Measurements from ENCODE around the gene CD24.

Gene CD24

GRCh38 chr6:106967936-106968555 lies 6.5 kb downstream of the CD24 start:
- DNase-seq = no peak

DNA sequence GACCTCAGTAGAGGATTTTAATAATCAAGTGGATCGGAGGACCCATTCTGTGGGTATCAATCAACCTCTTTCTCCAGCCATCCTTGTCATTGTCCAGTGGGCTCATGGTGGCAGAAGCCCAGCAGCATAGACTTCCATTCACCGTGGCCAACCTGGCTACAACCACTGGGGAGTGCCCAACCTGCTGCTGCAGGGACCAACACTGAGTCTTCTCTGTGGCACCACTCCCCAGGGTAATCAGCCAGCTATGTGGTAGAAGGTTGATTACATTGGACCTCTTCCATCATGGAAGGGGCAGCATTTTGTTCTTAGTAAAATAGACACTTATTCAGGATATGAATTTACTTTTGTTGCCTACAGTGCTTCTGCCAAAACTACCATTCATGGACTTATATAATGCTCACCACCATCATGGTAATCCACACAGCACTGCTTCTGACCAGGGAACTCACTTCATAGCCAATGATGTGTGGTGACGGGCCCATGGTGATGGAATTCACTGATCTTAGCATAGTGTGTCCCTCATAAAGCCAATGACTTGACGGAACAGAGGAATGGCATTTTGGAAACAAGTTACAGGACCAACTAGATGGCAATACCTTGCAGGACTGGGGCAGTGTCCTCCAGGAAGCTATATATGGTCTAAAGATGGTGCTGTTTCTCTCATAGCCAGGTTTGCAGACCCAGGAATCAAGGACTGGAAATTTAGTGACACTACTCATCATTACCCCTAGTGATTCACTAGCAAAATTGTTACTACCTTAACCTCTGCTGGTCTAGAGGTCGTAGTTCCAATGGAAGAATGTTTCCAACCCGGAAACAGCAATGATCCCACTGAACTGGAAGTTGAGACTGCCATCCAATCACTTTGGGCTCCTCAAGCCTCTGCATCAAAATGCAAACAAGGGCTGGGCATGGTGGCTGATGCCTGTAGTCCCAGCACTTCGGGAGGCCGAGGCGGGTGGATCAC lies 7.6 kb downstream of the CD24 start:
- no peak for DNase-seq

DNA sequence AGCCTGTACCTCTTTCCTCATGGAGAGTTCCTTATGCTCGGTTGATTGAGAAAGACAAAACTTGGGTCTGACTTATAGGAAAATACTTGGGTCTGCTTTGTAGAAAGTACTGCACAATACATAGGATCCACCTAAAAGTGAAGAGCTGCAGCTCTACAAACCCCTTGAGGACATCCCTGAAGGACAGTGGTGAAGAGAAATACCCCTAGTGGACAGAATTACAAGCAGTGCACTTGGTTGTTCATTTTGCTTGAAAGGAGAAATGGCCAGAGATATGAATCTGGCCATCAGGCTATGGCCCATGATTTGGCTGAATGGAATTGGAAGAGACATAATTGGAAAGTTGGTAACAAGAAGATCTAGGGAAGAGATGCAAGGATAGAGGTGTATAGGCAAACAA lies 8.3 kb downstream of the CD24 start:
- DNase-seq = no peak

- DNase-seq = no peak
Measured at GRCh38 chr6:106964954-106965353, 9.6 kb downstream of the CD24 start.

DNA sequence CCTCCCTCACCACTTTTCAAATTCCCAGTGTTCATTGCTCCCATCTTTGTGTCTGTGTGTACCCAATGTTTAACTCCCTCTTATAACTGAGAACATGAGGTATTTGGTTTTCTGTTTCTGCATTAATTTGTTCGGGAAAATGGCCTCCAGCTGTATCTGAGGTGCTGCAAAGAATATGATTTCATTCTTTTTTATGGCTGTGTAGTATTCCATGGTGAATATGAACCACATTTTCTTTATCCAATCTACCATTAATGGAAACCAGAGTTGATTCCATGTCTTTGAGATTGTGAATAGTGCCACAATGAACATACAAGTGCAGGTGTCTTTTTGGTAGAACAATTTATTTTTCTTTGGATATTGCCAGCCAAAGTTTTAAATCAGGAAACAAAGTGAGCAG lies 10.4 kb downstream of the CD24 start:
- DNase-seq = no peak

DNA sequence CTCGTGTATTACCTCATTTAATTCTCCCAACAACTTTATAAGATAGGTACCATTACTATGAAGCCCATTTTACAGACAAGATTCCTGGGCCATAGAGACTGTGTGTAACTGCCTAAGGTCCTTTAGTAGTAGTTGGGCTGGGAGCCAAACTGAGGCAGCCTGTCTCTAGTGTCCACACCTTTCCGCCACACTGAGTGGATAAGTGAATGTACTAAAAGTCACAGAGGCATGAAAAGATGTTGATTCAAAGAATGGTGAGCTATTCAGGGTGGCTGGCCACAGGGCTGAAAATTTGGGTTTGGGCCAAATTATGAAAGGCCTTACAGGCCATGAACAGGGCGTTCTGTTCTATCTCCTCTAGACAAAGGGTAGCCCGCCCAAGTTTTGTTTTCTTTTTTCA lies 11.0 kb downstream of the CD24 start:
- no peak for DNase-seq

GRCh38 chr6:106961801-106962200 lies 12.7 kb downstream of the CD24 start:
- DNase-seq = no peak

DNA sequence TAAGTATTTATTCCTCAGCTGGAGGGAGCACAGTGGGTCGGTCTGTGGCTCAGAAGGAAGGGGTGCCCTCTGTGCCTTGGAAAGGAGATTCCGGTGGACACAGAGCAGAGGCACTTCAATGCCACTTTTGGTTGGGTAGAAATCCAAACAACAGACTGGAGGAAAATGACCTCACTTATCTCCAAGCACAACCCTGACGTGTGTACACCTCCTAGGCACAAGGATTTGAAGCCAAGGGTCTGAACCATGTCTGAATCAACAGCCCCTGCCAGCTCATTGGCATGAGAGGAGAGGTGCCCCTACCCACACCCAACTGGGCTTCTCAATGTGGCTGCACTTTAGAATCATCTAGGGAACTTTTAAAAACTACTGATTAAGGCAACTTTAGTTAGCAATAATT lies 13.4 kb downstream of the CD24 start:
- no peak for DNase-seq

- no peak for DNase-seq
Measured at GRCh38 chr6:106959985-106960384, 14.5 kb downstream of the CD24 start.

DNA sequence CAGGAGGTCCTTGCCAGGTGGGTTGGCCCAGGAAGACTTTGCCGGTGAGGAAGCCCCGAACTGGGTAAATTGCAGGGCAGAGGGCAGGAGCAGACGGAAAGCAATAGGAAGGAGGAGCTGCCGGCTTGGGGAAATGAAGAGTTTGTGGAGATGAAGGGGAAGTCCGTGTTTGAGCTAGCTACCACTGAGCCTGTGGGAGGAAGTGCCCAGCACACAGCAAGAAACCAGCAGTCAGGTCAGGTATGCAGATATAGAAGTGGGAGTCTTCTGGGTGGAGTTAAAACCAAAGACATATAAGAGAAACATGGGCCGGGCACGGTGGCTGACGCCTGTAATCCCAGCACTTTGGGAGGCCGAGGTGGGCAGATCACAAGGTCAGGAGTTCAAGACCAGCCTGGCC lies 34.7 kb downstream of the CD24 start:
- no peak for DNase-seq

DNA sequence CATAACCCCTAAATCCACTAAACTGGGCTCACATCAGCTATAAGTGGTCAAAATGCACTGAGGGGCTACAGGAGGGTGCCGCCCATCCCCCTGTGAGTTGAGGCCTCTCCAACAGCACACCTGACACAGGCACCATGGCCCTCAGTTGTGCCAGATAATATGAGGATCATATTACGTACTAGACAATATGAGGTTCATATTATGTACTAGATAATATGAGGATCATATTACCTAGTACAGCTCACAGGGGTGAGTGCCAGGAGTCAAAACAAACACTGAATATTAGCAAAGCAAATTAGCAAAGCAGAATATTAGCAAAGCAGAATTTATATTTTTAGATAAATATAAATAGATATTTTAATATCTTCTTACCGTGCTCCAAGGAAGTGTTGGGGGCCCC lies 35.3 kb downstream of the CD24 start:
- DNase-seq = peak; percentile 34

- DNase-seq = no peak
Measured at GRCh38 chr6:106927531-106928398, 46.8 kb downstream of the CD24 start.

GRCh38 chr6:106925948-106926347 lies 48.6 kb downstream of the CD24 start:
- no peak for DNase-seq

DNA sequence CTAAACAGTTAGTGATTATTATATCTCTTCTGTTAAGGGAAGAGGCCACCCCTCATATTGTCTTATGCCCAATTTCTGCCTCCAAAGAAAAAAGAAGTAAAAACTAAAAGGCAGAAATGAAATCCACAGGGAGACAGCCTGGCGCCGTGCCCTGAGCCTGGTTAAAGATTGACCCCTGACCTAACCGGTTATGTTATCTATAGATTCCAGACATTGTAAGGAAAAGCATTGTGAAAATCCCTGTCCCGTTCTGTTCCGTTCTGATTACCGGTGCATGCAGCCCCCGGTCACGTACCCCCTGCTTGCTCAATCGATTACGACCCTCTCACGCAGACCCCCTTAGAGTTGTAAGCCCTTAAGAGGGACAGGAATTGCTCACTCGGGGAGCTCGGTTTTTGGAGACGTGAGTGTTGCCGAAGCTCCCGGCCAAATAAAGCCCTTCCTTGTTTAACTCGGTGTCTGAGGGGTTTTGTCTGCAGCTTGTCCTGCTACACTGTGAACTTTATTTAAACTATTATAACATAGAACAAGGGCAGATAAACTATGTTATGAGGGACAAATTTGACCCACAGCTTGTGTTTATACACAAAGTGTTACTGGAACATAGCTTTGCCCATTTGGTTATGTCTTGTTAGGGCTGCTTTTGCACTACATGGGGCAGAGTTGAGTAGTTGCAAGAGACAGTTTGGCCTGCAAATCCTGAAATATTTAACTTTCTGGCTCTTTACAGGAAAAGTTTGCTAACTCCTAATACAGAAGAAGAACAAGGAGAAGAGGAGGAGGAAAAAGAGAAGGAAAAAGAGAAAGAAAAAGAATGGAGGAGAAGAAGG lies 49.6 kb downstream of the CD24 start:
- no peak for DNase-seq

DNA sequence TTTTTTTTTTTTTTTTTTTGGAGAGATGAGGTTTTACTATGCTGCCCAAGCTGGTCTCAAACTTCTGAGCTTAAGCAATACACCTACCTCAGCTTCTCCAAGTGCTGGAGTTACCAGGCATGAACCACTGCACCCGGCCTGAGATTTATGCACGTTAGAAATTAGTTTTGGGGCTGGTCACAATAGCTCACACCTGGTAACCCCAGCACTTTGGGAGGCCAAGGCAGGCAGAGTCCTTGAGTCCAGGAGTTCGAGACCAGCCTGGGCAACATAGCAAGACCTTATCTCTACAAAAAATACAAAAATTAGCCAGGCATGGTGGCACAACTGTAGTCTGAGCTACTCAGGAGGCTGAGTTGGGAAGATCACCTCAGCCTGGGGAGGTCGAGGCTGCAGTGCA lies 51.9 kb downstream of the CD24 start:
- DNase-seq = no peak

All from COR-L47 (cell line).